IMR-90 (cell line): ENCODE data around the gene DCAKD. TPM values are rescaled to one million over a fixed set of nuclear protein-coding genes. Genes with fewer than 3 reads are reported as not detected.

Experiments
- ATAC-seq: fragments of 200-7000 bp; cut with Tn5 transposase; 2 replicates; pipeline ENCODE4 v1.9.1; 2020; ENCODE audit warnings: low read depth, mild to moderate bottlenecking, moderate library complexity
- BruUV-seq: library from RNA; stranded (reverse); fragments of 400-500 nt; replicated peaks from 2 replicates; lab custom pipeline; 2021; lab: Mats Ljungman, UMichigan
- CTCF ChIA-PET: fragments of 300-600 bp; formaldehyde crosslinking; extraction: SDS; loops from one replicate; lab custom pipeline; 2021; ENCODE audit warnings: antibody characterized with exemption; lab: Yijun Ruan, JAX
- POLR2A ChIA-PET: fragments of 300-600 bp; sonication (Branson Sonifier 250); formaldehyde crosslinking; loops from one replicate; lab custom pipeline; 2022; ENCODE audit warnings: antibody characterized with exemption; ENCODE audit not compliant: unreplicated experiment; lab: Charles Lee
- DNase-seq: peaks from one replicate; pipeline ENCODE4 v3.0.0; 2013
- H2AFZ ChIP-seq: replicated peaks from 2 replicates; pipeline ENCODE3; 2013; ENCODE audit warnings: low read length, mild to moderate bottlenecking; ENCODE audit not compliant: poor library complexity
- H2AK5ac ChIP-seq: 2 replicates; pipeline ENCODE4 v1.6.1; 2013; ENCODE audit warnings: low read depth, low read length, inconsistent platforms
- H2AK9ac ChIP-seq: replicated peaks from 2 replicates; pipeline ENCODE3; 2013; ENCODE audit warnings: mild to moderate bottlenecking, low read depth, low read length, moderate library complexity; ENCODE audit not compliant: poor library complexity
- H2BK120ac ChIP-seq: 2 replicates; pipeline ENCODE4 v1.6.1; 2013; ENCODE audit warnings: low read depth, low read length, inconsistent platforms
- H2BK15ac ChIP-seq: 3 replicates; pipeline ENCODE4 v1.6.1; 2013; ENCODE audit warnings: low read depth, low read length, inconsistent platforms
- H2BK20ac ChIP-seq: 2 replicates; pipeline ENCODE4 v1.6.1; 2013; ENCODE audit warnings: low read depth, mild to moderate bottlenecking, inconsistent platforms, low read length, moderate library complexity
- H2BK5ac ChIP-seq: 2 replicates; pipeline ENCODE4 v1.6.1; 2013; ENCODE audit warnings: mild to moderate bottlenecking, low read depth, low read length, inconsistent platforms; ENCODE audit not compliant: poor library complexity, severe bottlenecking
- H3K14ac ChIP-seq: replicated peaks from 2 replicates; pipeline ENCODE4 v1.6.1; 2013; ENCODE audit warnings: low read depth, low read length, inconsistent platforms
- H3K18ac ChIP-seq: 2 replicates; pipeline ENCODE4 v1.6.1; 2013; ENCODE audit warnings: low read depth, low read length, control low read depth
- H3K23ac ChIP-seq: 2 replicates; pipeline ENCODE4 v1.6.1; 2013; ENCODE audit warnings: low read depth, low read length, inconsistent platforms
- H3K27ac ChIP-seq: 2 replicates; pipeline ENCODE4 v1.5.1; 2013; ENCODE audit warnings: mild to moderate bottlenecking, control low read depth, low read length; ENCODE audit not compliant: insufficient read depth
- H3K27me3 ChIP-seq: 2 replicates; pipeline ENCODE4 v1.6.1; 2013; ENCODE audit warnings: low read length; ENCODE audit not compliant: control insufficient read depth, insufficient read depth
- H3K36me3 ChIP-seq: 2 replicates; pipeline ENCODE4 v1.6.1; 2013; ENCODE audit warnings: low read length, mixed read lengths; ENCODE audit not compliant: control insufficient read depth, insufficient read depth
- H3K4ac ChIP-seq: 2 replicates; pipeline ENCODE4 v1.6.1; 2013; ENCODE audit warnings: low read depth, low read length, inconsistent platforms
- H3K4me1 ChIP-seq: 2 replicates; pipeline ENCODE4 v1.6.1; 2013; ENCODE audit warnings: low read length, mixed read lengths; ENCODE audit not compliant: control insufficient read depth, insufficient read depth
- H3K4me2 ChIP-seq: 2 replicates; pipeline ENCODE4 v1.6.1; 2013; ENCODE audit warnings: low read depth, mild to moderate bottlenecking, control low read depth, low read length, moderate library complexity
- H3K4me3 ChIP-seq: 2 replicates; pipeline ENCODE4 v1.5.1; 2013; ENCODE audit warnings: low read depth, mild to moderate bottlenecking, control low read depth, low read length, moderate library complexity; ENCODE audit not compliant: insufficient read depth
- H3K56ac ChIP-seq: 2 replicates; pipeline ENCODE4 v1.6.1; 2013; ENCODE audit warnings: low read length, inconsistent platforms; ENCODE audit not compliant: insufficient read depth; ENCODE audit errors: extremely low read depth
- H3K79me1 ChIP-seq, 2 experiments: 2 replicates each; pipeline ENCODE4 v1.6.1; 2013; ENCODE audit warnings: low read length in 2 of 2, inconsistent platforms in 1 of 2, low read depth in 1 of 2
- H3K9ac ChIP-seq: 2 replicates; pipeline ENCODE4 v1.6.1; 2013; ENCODE audit warnings: low read depth, low read length, control low read depth
- H3K9me1 ChIP-seq: 2 replicates; pipeline ENCODE4 v1.6.1; 2013; ENCODE audit warnings: low read length, inconsistent platforms; ENCODE audit not compliant: insufficient read depth
- H3K9me3 ChIP-seq: 2 replicates; pipeline ENCODE4 v1.6.1; 2013; ENCODE audit warnings: low read length; ENCODE audit not compliant: control insufficient read depth, insufficient read depth
- H4K20me1 ChIP-seq: 2 replicates; pipeline ENCODE4 v1.6.1; 2013; ENCODE audit warnings: low read length, inconsistent platforms; ENCODE audit not compliant: insufficient read depth
- H4K5ac ChIP-seq: 2 replicates; pipeline ENCODE4 v1.6.1; 2013; ENCODE audit warnings: mild to moderate bottlenecking, low read depth, low read length, control low read depth
- H4K8ac ChIP-seq, 2 experiments: 2 replicates each; pipeline ENCODE4 v1.6.1; 2013; ENCODE audit warnings: low read depth in 2 of 2, low read length in 2 of 2, control low read depth in 1 of 2, inconsistent platforms in 1 of 2
- H4K91ac ChIP-seq: 2 replicates; pipeline ENCODE4 v1.6.1; 2013; ENCODE audit warnings: low read depth, low read length, inconsistent platforms; ENCODE audit not compliant: insufficient read depth
- BHLHE40 ChIP-seq: fragments of 150-350 bp; IDR thresholded peaks from 2 replicates; pipeline ENCODE4 v1.6.1; 2016; ENCODE audit warnings: mild to moderate bottlenecking, low read depth, low read length
- CEBPB ChIP-seq: IDR thresholded peaks from 2 replicates; pipeline ENCODE4 v1.6.1; 2012; ENCODE audit warnings: low read depth, low read length, improper control_type of control experiment
- CHD1 ChIP-seq: IDR thresholded peaks from 2 replicates; pipeline ENCODE4 v1.6.1; 2012; ENCODE audit warnings: low read depth, low read length, improper control_type of control experiment
- ELK1 ChIP-seq: fragments of 150-350 bp; IDR thresholded peaks from 2 replicates; pipeline ENCODE4 v1.6.1; 2016; ENCODE audit warnings: low read depth, mild to moderate bottlenecking, low read length, moderate library complexity, borderline replicate concordance
- FOS ChIP-seq: fragments of 150-350 bp; IDR thresholded peaks from 2 replicates; pipeline ENCODE4 v1.6.1; 2016; ENCODE audit warnings: low read depth, low read length
- MAFK ChIP-seq: IDR thresholded peaks from 2 replicates; pipeline ENCODE4 v1.6.1; 2012; ENCODE audit warnings: low read depth, low read length, improper control_type of control experiment
- MAZ ChIP-seq: IDR thresholded peaks from 2 replicates; pipeline ENCODE4 v1.6.1; 2012; ENCODE audit warnings: low read depth, mild to moderate bottlenecking, low read length, improper control_type of control experiment, moderate library complexity, borderline replicate concordance
- MXI1 ChIP-seq: IDR thresholded peaks from 2 replicates; pipeline ENCODE4 v1.6.1; 2012; ENCODE audit warnings: low read depth, mild to moderate bottlenecking, low read length, moderate library complexity, borderline replicate concordance
- NFE2L2 ChIP-seq: fragments of 150-350 bp; IDR thresholded peaks from 2 replicates; pipeline ENCODE4 v1.6.1; 2016; ENCODE audit warnings: low read depth, mild to moderate bottlenecking, low read length
- POLR2A ChIP-seq: IDR thresholded peaks from 2 replicates; pipeline ENCODE4 v1.6.1; 2012; ENCODE audit warnings: mild to moderate bottlenecking, low read depth, low read length
- RAD21 ChIP-seq: IDR thresholded peaks from 2 replicates; pipeline ENCODE4 v1.6.1; 2012; ENCODE audit warnings: low read length, improper control_type of control experiment
- RCOR1 ChIP-seq: IDR thresholded peaks from 2 replicates; pipeline ENCODE4 v1.6.1; 2012; ENCODE audit warnings: mild to moderate bottlenecking, low read length, improper control_type of control experiment; ENCODE audit not compliant: insufficient replicate concordance
- RFX5 ChIP-seq: IDR thresholded peaks from 2 replicates; pipeline ENCODE4 v1.8.0; 2012; ENCODE audit warnings: low read depth, mild to moderate bottlenecking, low read length, moderate library complexity
- SMC3 ChIP-seq: fragments of 150-350 bp; IDR thresholded peaks from 2 replicates; pipeline ENCODE4 v1.6.1; 2016; ENCODE audit warnings: low read depth, mild to moderate bottlenecking, antibody characterized with exemption, low read length, moderate library complexity
- USF2 ChIP-seq: fragments of 150-350 bp; IDR thresholded peaks from 2 replicates; pipeline ENCODE4 v1.6.1; 2017; ENCODE audit warnings: mild to moderate bottlenecking, antibody characterized with exemption, low read length, low read depth
- WGBS, 2 experiments: methylation state at CpG; one replicate each; pipeline versions ENCODE4 v1.1.5 to v1.1.7; 2013; ENCODE audit warnings: missing lambda C conversion rate in 2 of 2; ENCODE audit not compliant: insufficient read length in 1 of 2; ENCODE audit errors: extremely low coverage in 2 of 2; 5-methylcytosine and 5-hydroxymethylcytosine counted together
- dilution Hi-C: fragments of 300-500 bp; cut with HindIII; formaldehyde crosslinking; loops from one replicate; pipeline ENCODE4 v1.14.3; 2018; ENCODE audit warnings: low sequenced_read_pairs; ENCODE audit not compliant: unreplicated experiment
- in situ Hi-C: fragments of 300-500 bp; cut with MboI; formaldehyde crosslinking; loops from 3 replicates; pipeline ENCODE4 v1.14.3; 2019; ENCODE audit warnings: low sequenced_read_pairs, inconsistent platforms, mixed read lengths
- intact Hi-C: fragments of 100-400 bp; cut with micrococcal nuclease; formaldehyde crosslinking; loops from 2 replicates; pipeline ENCODE4 v1.10.0; 2022
- polyA plus RNA-seq, 3 experiments: library from polyadenylated mRNA; depleted of rRNA; stranded (reverse); fragments of >200 nt; gene quantifications; 2 replicates each; pipeline ENCODE4 v1.2.3, GENCODE V29; 2012; ENCODE audit warnings: low replicate concordance in 1 of 3
- total RNA-seq: library from RNA; depleted of rRNA; stranded (reverse); fragments of >200 nt; gene quantifications from 2 replicates; pipeline ENCODE4 v1.2.3, GENCODE V29; 2012

Gene DCAKD
- total and polyA plus RNA-seq, 2 of the 4 experiments (the other 2 are of a cell fraction) = 31.3 to 47.9 TPM

- POLR2A ChIA-PET = no interaction called here
- TF ChIP-seq MXI1 (no peak), MAFK (no peak), CHD1 (no peak), POLR2A (no peak), USF2 (no peak), FOS (no peak), MAZ (no peak), RFX5 (no peak), RAD21 (no peak), SMC3 (no peak), NFE2L2 (no peak), CEBPB (no peak), ELK1 (no peak), BHLHE40 (no peak), RCOR1 (no peak)
Measured at GRCh38 chr17:45022655-45023339, 28.6 kb downstream of the DCAKD start.

More at GRCh38 chr17:45022655-45023339, 28.6 kb downstream of the DCAKD start:
- no TSS peak for BruUV-seq
- no peak overlapping the region for H4K5ac ChIP-seq
- no peak overlapping the region for H3K4ac ChIP-seq
- no peak overlapping the region for H2BK20ac ChIP-seq
- no peak overlapping the region for H2BK15ac ChIP-seq
- H3K14ac ChIP-seq = no peak overlapping the region
- H3K23ac ChIP-seq = no peak overlapping the region
- no peak overlapping the region for H3K18ac ChIP-seq
- no peak overlapping the region for H2BK120ac ChIP-seq
- no peak overlapping the region for H3K4me2 ChIP-seq
- no peak overlapping the region for H3K4me3 ChIP-seq
- no peak for DNase-seq
- H4K8ac ChIP-seq = no peak overlapping the region
- in situ Hi-C loops (no loop called here), intact Hi-C loops (loop anchor here (1.0 kb wide), 1 partner anchor 102 kb away; no protein-coding TSS in a partner anchor), dilution Hi-C loops (no loop called here)
- WGBS, 2 experiments = 90% methylated on average over 4 of the region's 13 CpGs; no CpG with 5 or more reads in 1 of the 2 experiments
- H2AK9ac ChIP-seq = peak overlapping the region; percentile 62
- H2AFZ ChIP-seq = no peak overlapping the region
- H3K79me1 ChIP-seq = 0 out of 4 replicates have a peak, but pooled peaks cover 0 to 2% of the 10 kb centered on the region in 2 experiments
- no peaks in the 10 kb centered on the region for H4K20me1 ChIP-seq
- no peak overlapping the region for H4K91ac ChIP-seq
- no peaks in the 10 kb centered on the region for H3K9me3 ChIP-seq
- H2BK5ac ChIP-seq = no peak overlapping the region
- no peak for ATAC-seq
- H3K36me3 ChIP-seq = peaks cover 13% of the 10 kb centered on the region
- H3K4me1 ChIP-seq = peaks cover 26% of the 10 kb centered on the region
- no peak overlapping the region for H3K9ac ChIP-seq
- H2AK5ac ChIP-seq = no peak overlapping the region; the same call in 1 of the 2 replicates
- CTCF ChIA-PET = interaction anchor here (0.7 to 5.4 kb wide), 6 partner anchors 17 to 121 kb away, joined by 3 to 62 read pairs (median 4); no protein-coding TSS in a partner anchor
- no peak overlapping the region for H3K27ac ChIP-seq
- H3K9me1 ChIP-seq = no peaks in the 10 kb centered on the region
- peaks cover 4% of the 10 kb centered on the region; the same call in 1 of the 2 replicates for H3K27me3 ChIP-seq
- no peak overlapping the region for H3K56ac ChIP-seq
